Activated CD4-positive, alpha-beta T cell treated with anti-CD3 and anti-CD28 coated beads, Interleukin-2, amount 50 U/mL, for 16 hours (primary cell): ENCODE measurements around the gene ZNF782.
"Not testable (repeated sequence)": the region's sequence is repeated elsewhere in the genome, so short reads cannot be mapped to it uniquely, and the experiment has no call there.

Experiments used
- DNase-seq: peaks from one replicate; pipeline ENCODE4 v3.0.0-alpha.2; 2020

The ZNF782 gene

DNA sequence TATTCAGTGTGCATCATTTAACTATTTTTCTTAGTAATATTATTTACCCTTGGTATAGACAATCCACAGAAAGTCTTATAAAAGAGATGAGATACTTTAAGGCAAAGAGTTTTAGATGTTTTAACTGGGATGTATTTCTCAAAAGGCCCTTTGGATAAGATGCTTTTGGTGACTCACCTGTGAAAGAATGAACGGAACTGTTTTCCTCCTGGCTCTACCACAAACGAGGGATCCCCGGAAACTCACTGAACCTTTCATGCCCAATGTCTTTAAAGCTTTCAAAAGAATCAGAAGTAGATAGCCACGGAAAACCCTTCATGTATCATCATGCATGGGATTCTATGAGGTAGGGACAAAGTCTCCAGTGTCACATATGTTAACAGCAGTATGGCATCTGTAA is 1.6 kb downstream of the ZNF782 start:
- DNase-seq, result no peak

GRCh38 chr9:96844040-96844439 is 10.3 kb downstream of the ZNF782 start:
- DNase-seq, result no peak

DNA sequence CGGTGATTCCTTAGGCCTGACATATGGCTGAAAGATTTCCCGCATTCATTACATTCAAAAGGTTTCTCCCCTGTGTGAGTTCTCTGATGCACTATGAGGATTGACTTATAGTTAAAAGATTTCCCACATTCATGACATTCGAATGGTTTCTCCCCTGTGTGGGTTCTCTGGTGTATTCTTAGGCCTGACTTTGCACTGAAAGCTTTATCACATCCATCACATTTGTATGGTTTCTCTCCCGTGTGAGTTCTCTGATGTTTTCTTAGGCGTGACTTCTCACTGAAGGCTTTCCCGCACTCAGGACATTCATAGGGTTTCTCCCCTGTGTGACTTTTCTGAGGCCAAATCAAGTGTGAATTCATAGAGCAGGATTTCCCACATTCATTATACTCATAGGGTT is 35.8 kb downstream of the ZNF782 start:
- no peak for DNase-seq

DNA sequence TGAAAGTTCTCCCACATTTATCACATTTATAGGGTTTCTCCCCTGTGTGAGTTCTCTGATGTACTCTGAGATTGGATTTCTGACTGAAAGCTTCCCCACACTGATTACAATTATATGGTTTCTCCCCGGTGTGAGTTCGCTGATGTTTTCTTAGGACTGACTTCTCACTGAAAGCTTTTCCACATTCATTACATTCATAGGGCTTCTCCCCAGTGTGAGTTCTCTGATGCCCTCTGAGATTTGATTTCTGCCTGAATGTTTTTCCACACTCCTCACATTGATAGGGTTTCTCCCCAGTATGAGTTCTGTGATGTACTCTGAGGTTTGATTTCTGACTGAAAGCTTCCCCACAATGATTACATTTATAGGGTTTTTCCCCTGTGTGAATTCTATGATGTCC is 36.3 kb downstream of the ZNF782 start:
- no peak for DNase-seq

DNA sequence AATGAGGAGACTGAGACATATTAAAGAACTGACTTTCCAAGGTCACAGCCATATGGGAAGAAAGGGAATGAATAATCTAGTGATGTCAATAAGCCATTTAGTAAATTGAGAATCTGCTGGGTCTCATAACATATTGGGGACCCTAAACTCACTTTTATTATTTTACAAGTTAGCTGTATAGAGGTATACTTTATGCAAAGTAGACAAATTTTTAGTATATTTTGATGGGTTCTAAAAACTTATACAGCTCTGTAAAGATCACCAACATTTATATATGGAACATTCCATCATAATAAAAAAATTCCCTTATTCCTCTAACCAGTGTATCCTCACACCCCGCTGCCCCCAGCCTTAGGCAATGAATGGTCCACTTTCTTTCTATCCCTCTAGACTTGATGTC is 40.7 kb downstream of the ZNF782 start:
- no peak for DNase-seq

GRCh38 chr9:96798959-96799358 is 55.4 kb downstream of the ZNF782 start:
- not testable (repeated sequence) for DNase-seq

- DNase-seq, result no peak
Observed at GRCh38 chr9:96784021-96784420, 70.3 kb downstream of the ZNF782 start.

DNA sequence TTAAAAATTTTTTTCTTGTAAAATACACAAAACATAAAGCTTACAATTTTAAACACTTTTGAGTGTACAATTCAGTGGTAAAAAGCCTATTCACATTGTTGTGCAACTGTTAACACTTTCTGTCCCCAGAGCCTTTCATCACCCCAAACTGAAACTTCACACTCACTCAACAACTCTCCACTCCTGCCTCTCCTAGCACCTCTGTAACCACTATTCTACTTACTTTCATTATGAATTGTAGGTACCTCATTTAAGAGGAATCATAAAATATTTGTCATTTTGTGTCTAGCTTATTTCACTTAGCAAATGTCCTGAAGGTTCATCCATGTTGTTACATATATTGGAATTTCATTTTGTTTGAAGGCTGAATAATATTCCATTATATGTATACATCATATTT is 72.1 kb downstream of the ZNF782 start:
- peak; percentile 63 for DNase-seq

DNA sequence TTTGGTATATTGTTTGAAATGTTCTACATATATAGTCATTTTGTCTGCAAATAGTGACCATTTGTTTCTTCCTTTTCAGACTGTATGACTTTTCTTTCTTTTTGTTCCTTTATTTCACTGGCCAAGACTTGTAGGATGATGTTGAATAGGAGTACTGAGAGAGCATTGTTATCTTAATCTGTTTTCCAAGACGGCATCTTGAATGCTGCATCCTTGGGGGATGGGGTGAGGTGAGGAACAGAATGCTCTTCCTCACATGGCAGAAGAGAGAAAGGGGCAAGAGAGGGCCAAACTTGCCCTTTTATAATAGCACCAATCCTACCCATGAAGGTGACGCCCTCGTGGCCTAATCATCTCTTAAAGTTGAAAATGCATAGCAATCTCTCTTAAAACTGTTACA is 72.8 kb downstream of the ZNF782 start:
- no peak for DNase-seq

GRCh38 chr9:96779089-96779488 is 75.2 kb downstream of the ZNF782 start:
- no peak for DNase-seq

DNA sequence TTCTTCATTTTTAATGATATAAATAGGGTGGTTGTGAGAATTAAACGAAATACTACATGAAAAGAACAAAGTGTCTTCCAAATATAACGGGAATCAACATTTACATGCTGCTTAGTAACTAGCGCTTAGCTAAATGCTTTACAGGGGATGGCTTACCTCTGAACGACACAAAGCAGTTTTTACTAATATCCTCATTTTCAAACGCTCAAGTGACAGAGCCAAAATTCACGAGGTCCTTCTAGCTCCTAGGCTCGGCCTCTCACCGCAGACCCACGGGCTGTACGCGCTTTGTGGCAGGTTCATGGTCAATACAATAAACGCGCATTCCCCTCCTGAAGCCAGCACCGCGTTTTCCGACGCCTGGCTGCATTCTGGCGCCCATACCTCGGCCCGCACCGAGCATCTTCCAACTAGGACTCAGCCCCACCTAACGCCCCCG is 76.9 kb downstream of the ZNF782 start:
- DNase-seq, result no peak

DNA sequence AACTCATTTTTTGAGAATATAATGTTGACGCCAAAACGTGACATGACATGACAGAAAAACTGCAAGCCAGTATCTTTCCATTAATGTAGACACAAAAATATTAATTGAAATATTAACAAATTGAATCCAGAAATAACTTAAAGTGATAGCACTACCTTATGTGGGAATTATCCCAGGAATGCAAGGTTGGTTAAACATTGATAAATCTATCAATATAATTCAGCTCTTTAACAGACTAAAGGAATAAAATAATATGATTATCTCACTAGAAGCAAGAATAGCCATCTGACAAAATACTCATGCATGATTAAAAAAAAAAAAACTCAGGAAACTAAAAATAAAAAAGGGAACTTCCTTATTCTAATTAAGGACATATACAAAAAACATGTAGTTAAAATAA is 83.2 kb downstream of the ZNF782 start:
- no peak for DNase-seq

- no peak for DNase-seq
Observed at GRCh38 chr9:96769989-96770388, 84.3 kb downstream of the ZNF782 start.
